Measurements from ENCODE around the gene PTPN9. TPM values are rescaled to one million over a fixed set of nuclear protein-coding genes. Genes with fewer than 3 reads are reported as not detected.
A peak's percentile ranks its signal among the peaks of the same experiment; 100 is the strongest.
"Not testable (repeated sequence)": the region's sequence is repeated elsewhere in the genome, so short reads cannot be mapped to it uniquely, and the experiment has no call there.

PTPN9 gene
- total RNA-seq, 1 experiment from 2014 or later: 24.0 TPM

GRCh38 chr15:75532413-75533250, 46.5 kb downstream of the PTPN9 start:
- DNase-seq (ENCODE audit: low read depth): peak; percentile 46

DNA sequence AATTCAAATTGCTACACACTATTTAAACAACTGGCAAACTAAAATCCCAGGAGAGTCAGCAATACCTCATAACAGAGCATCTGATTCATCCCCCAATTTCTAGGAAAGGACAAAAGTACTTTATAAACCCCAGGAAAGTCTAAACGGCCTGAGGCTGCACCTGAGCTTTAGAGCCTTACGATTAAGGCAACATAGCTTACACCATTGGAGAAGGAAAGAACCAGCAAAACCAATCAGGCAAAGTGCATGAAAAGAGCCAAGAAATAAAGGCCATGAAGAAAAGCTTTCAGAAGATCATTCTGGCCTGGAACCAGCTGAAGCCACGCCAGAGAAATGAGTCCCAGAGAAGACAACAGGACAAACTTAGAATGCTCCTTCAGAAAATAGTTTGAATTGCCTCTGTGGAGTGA, 48.1 kb downstream of the PTPN9 start:
- no peak for DNase-seq (ENCODE audit: low read depth)

DNA sequence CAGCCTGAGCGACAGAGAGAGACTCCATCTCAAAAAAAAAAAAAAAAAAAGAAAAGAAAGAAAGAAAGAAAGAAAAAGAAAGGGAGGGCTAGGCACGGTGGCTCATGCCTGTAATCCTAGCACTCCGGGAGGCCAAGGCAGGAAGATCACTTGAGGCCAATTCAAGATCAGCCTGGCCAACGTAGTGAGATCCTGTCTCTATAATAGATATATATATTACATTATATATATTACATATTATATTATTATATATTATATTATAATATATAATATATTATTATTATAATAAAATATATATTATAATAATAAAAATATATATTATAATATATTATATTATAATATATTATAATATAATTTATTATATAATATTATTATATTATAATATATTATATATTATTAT, 48.9 kb downstream of the PTPN9 start:
- DNase-seq (ENCODE audit: low read depth): no peak

GRCh38 chr15:75525756-75526155, 53.4 kb downstream of the PTPN9 start:
- not testable (repeated sequence) for DNase-seq (ENCODE audit: low read depth)

GRCh38 chr15:75523011-75523410, 56.1 kb downstream of the PTPN9 start:
- no peak for DNase-seq (ENCODE audit: low read depth)

- DNase-seq (ENCODE audit: low read depth): no peak
Measured at GRCh38 chr15:75517233-75517632, 61.9 kb downstream of the PTPN9 start.

GRCh38 chr15:75508840-75509532, 70.1 kb downstream of the PTPN9 start:
- DNase-seq (ENCODE audit: low read depth): peak; percentile 32

GRCh38 chr15:75502360-75502759, 76.8 kb downstream of the PTPN9 start:
- DNase-seq (ENCODE audit: low read depth): no peak

DNA sequence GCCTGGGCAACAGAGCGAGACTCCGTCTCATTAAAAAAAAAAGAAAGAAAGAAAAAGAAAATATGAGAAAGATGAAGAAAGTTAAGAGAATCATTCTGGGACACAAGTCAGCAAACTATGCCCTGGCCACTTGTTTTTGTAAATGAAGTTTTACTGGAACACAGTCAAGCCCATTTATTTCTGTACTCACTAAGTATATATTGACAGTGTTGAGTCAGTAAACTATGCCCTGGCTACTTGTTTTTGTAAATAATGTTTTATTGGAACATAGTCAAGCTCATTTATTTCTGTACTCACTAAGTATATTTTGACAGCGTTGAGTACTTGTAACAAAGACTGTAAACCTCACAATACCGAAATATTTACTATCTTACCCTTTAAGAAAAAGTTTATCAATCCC, 85.4 kb downstream of the PTPN9 start:
- no peak for DNase-seq (ENCODE audit: low read depth)

GRCh38 chr15:75483961-75484360, 95.2 kb downstream of the PTPN9 start:
- DNase-seq (ENCODE audit: low read depth): no peak

DNA sequence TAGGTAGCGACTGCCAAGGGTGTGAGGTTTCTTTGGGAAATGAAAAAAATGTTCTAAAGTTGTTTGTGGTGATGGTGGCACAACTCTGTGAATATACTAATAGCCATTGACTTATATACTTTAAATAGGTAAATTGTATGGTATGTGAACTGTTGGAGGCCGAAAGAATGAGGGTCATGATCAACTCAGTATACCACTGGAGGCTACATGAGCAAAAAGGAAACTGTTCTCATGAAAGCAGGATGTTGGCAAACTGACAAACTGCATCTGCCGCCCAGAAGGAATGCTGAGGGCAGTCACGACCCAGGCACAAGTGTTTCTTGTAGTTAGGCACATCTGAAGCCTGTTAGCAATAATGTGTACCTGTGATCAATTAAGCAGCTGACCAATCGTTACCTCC, 95.6 kb downstream of the PTPN9 start:
- not testable (repeated sequence) for DNase-seq (ENCODE audit: low read depth)

GRCh38 chr15:75483106-75483505, 96.0 kb downstream of the PTPN9 start:
- DNase-seq (ENCODE audit: low read depth): no peak

GRCh38 chr15:75480463-75480862, 98.7 kb downstream of the PTPN9 start:
- DNase-seq (ENCODE audit: low read depth): not testable (repeated sequence)

DNA sequence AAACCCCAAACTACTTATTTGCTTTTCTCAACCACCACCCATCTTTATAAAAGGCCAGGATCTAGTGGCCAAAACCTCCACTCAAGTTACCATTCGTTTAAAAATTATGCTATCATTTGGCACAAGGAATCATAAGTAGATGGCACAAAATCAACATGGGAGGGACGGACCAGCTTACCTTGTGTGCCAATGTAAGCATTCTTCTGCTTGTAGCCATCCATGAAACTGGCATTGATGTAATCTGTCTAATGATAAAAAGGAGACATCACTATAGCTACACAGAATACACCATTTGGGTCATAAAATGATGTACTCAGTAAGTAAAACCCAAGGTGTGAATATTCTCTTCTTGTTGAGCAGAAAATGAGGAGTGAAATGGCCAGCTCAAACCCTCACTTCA, 99.4 kb downstream of the PTPN9 start:
- no peak for DNase-seq (ENCODE audit: low read depth)

DNA sequence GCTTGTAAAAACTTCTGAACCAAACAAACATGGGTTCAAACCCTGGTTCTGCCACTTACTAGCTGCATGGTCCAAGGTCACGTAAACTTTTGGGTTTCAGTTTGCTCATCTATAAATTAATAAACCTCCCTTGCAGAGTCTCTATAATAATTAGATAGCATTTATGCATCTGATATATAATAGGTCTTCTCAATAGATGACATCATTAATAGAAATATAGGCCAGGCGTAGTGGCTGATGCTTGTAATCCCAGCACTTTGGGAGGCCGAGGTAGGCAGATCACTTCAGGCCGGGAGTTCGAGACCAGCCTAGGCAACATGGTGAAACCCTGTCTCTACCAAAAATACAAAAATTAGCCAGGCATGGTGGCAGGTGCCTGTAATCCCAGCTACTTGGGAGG, 102.0 kb downstream of the PTPN9 start:
- DNase-seq (ENCODE audit: low read depth): not testable (repeated sequence)

GRCh38 chr15:75468913-75469598, 110.1 kb downstream of the PTPN9 start:
- no peak for DNase-seq (ENCODE audit: low read depth)

GRCh38 chr15:75460646-75461045, 118.5 kb downstream of the PTPN9 start:
- no peak for DNase-seq (ENCODE audit: low read depth)

GRCh38 chr15:75459581-75459980, 119.5 kb downstream of the PTPN9 start:
- no peak for DNase-seq (ENCODE audit: low read depth)

DNA sequence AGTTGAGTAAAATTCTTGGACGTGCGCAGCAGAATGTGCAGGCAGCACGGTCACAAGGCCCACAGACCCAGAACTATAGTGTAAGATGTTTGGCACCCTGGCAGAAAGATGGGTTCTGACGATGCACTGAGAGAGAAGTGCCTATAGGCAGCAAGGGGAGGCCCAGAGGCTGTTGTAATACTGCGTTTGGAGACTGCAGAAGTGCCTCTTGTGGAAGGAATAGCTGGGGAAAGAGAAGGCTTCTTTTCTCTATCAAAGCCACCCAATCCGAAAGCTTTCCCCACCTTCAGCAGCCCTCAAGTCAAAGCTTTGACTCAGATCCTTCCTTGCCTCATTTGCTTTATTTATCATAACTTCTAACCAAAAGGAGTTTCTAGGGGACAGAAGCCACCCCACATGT, 122.4 kb downstream of the PTPN9 start:
- DNase-seq (ENCODE audit: low read depth): no peak

- DNase-seq (ENCODE audit: low read depth): peak; percentile 59
Measured at GRCh38 chr15:75455982-75456531, 123.1 kb downstream of the PTPN9 start.

DNA sequence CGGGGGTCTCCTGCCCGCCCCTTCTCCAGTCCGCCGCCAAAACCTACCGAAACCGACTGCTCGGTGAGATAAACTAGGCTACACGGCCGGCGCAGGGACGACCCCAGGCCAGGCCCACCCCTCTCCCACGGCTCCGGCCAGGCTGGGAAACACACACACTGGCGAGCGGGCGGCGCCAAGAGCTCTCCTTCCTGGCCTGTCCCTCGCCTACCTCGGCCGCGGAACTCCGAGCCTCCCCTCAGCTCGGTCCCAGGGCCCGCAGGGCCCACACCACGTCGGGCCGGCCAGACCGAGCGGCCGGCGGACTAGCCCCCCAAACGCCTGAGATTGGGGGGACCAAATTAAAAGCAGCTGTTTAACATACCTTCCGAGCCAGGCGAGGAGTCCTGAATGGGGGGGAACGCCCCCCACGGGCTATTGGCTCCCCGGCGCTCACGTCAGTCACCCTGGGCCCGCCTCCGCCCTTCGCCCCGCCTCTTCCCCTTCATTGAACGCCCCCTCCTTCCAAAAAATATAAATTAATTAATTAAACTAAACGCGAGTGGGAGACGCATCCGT, 123.6 kb downstream of the PTPN9 start:
- DNase-seq (ENCODE audit: low read depth): peak; percentile 75

Data from HT1080 (cell line).